HG03432 (cell line): ENCODE results near the gene USP9Y.

Experiments used
- ATAC-seq: cut with Tn5 transposase; IDR thresholded peaks from one replicate; pipeline ENCODE4 v1.9.1; 2021; ENCODE audit warnings: mild to moderate bottlenecking, moderate library complexity; ENCODE audit not compliant: unreplicated experiment

Gene USP9Y

DNA sequence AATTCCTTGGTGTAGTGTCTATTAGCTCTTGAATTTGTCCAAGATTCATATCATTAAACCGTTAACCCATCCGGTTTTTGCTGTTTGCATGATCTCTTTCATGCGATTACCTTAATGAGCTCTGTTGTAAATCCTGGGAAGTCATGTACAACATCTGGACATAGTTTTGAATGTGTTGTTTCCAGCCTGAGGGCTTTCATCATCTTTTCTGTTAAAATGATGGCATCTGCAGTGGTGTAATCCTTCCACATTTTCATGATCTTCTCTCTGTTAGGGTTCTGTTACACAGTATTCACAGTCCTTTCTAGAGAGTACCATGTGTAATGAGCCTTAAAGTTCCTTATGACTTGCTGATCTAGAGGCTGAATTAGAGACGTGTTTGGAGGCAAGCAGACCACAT lies 64.9 kb downstream of the USP9Y start:
- no peak for ATAC-seq

DNA sequence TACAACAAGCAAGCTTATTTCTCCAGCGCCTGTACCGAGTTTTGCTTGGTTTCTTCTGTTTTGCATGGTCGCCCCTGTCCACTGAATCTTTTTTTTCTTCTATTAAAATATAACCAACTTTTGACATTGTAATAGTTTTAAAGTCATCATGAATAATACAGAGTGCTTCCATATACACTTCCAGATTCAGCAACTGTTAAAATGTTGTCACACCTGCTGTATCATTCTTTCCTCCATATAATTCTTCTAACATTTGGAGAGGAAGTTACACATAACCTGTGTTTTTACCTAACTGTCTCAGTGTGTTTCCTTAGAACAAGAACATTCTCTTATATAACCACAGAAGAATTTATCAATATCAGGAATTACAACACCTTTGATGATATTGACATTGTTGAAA lies 83.5 kb downstream of the USP9Y start:
- ATAC-seq = no peak

DNA sequence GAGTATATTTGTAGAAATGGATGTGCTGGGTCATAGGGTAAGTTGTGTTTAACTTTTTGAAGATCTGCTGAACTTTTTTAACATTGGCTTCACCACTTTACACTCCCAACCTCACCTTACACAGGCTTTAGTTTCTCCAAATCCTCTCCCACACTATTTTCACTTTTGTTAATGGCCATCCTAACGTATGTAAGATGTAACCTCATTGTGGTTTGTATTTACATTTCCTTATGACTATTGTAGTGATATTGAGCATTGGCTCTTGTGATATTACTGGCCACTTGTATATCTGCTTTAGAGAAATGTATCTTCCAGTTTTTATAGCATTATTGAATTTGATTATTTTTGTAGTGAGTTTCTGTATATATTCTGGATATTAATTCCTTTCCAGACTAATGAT lies 93.0 kb downstream of the USP9Y start:
- ATAC-seq = no peak

DNA sequence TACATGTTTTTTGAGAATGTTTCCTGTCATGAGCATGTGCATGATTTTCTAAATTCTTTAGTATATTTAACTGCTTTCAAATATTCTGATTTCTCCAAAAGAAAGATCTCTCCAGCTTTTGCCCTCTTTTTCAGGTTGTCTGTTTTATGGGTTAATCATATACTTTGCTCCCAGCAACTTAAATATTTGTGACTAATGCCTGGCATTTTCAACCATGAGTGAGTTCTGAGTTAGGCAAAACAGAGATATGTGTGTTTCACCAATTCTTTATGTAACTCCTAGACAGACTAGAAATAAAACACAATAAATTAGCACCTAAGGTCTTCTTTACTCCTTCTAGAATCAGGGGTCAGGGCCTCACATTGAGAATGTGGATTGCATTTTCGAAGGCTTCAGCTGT lies 107.0 kb downstream of the USP9Y start:
- no peak for ATAC-seq

DNA sequence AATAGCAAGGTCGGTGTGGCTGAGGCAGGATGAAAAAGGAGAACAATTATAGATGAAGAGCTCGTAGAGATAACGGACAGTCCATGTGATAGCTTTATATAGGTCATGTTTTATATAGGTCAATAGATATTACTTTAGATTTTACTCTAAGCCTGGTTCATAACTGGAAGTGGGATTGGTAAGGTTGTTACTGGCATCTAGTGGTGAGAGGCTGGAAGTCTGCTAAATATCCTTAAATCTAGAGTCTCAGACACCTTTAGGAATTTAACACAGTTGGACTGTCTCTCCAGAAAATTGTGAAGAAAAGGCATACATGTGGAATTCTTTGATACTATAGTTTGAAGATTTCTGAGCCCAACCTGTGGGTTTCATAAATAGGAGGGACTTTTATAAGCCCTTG lies 108.0 kb downstream of the USP9Y start:
- no peak for ATAC-seq

DNA sequence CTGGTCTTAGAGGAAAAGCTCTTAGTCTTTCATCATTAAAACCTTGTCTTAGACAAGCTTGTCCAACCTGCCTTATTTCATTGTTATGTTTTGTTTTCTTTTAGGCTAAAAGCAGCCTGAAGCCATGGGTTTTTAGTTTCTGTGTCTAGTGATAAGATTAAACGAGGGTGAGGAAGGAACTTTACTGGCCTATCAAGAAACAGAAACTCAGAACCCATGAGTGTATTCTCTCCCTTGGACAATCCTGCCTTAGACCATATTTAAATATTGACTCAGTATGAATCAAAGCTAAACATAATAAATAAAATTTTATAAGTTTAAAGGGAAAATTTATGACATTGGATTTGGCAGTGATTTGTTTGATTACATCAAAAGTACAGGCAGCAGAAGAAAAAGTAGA lies 122.4 kb downstream of the USP9Y start:
- ATAC-seq = no peak

DNA sequence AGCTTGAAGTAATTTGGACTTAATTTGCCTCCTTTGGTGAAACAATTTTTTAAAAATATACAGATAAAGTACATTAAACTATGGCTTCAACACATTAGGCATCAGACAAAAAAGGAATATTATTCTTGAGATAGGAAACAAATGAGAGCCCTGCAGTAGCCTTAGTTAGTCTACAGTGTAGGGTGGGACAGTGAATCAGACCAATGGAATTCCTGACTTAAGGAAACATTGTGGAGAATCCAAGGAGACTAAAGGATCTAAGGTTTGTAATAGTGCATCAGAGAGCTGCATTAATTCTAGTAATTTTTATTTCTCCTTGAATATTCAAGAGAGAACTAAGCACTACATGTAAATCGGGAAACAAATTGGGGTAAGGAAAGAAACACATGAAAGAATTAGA lies 125.8 kb downstream of the USP9Y start:
- ATAC-seq = no peak

DNA sequence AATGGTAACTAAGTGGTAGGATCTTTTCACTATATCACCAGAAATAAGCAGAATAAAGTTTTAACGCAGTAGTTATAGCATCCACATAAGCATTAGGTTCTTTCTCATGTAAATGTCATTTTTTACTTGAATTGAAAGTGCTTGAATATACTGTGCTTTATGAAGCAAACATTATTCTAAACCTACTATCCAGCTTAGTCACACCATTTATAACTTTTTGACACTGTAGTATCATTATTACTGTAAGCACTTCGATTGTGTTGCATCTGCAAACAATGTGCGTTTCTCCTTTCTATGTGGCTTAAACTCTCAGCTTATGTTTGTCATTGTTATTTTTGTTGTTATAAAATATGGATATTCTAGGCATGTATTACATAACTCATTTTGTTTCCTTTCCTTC lies 132.3 kb downstream of the USP9Y start:
- no peak for ATAC-seq

DNA sequence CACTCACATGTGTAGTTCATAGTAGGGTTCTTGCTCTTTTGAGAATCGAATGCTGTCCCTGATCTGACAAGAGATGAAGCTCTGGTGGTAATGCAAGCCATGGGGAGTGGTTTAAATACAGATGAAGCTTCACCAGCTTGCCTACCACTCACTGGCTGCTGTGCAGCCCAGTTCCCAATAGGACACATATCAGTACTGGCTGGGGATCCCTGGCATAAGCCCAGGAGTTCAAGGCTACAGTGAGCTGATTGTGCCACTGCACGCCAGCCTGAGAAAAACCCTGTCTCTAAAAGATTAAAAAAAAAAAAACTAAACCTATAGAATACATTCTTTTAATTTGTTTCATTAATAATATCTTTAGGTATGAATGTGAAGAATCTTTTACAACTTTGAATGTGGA lies 136.5 kb downstream of the USP9Y start:
- no peak for ATAC-seq

DNA sequence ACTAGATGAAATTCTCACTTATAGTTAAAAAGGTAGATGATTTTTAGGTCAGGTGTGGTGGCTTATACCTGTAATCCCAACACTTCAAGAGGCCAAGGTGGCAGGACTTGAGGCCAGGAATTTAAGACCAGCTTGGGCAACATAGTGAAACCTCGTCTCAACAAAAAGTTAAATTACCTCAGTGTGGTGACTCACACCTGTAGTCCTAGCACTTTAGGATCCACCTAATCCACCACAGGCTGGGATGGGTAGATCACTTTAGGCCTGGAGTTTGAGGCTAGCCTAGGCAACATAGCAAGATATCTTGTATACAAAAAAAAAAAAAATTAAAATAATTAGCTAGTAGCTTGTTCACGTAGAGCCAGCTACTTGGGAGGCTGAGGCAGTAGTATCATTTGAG lies 140.3 kb downstream of the USP9Y start:
- no peak for ATAC-seq

DNA sequence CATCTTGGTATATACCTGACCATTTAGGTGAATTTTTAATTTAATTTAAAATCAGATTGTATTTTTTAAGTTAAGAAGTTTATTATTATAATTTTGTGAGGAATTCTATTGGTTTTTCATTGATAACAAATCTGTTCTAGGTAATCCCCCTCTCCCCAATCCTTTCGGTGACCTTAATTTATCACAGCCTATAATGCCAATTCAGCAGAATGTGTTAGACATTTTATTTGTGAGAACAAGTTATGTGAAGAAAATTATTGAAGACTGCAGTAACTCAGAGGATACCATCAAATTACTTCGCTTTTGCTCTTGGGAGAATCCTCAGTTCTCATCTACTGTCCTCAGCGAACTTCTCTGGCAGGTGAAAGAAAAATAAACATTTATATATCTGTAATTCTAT lies 145.8 kb downstream of the USP9Y start:
- no peak for ATAC-seq

DNA sequence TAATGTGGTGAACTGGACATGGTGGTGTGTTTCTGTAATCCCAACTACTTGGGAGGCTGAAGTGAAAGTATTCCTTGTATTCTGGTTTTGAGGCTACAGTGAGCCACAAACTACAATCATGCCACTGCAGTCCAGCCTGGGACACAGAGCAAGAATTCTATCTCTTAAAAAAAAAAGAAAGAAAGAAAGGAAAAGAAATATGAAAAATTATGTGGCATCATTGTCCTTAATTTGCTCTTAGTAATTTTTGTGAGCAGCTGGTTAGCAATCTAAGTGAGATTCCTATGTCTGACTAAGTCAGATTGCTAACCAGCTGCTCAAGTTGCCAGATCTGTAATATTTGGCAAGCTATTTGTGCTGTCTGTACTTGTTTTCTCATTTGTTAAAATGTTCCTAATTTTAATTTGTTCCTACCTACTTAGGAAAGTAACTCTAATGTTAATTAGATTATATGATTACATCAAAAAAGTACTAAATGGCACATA lies 154.8 kb downstream of the USP9Y start:
- ATAC-seq = no peak

DNA sequence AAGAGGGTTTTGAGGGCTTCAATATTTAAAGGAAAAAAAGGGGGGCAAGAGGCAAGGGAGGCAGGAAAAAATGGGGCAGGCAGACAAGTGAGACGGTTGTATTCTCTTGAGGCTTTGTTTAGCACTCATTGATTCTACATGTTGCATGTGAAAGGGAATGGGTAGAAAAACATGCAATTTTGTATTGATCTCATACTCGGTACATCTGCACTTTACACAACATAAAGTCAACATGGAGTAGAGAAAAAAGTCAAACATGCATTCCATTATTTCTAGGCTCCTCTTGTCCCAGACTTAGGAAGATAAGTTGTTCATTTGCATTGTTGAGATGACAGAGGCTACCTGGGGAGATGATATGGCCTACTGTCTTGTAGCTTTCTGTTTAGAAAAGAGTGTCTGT lies 166.9 kb downstream of the USP9Y start:
- ATAC-seq = no peak

DNA sequence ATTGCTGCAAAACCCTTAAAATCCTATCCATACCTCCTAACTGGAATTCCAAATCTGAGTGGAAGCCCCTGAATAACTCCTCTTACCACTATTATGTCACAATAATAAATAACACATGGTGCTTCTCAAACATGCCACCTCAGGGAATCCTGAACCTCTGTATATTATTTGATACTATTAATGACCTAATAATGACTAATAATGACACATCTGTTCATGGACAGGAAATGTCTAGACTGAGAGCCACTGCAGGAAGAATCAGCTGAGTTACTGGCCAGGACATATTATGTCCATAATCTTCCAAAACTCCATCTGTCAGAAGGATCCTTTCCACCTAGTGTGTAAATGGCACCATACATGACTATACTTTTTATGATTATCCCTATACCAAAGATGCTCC lies 195.9 kb downstream of the USP9Y start:
- ATAC-seq = no peak

DNA sequence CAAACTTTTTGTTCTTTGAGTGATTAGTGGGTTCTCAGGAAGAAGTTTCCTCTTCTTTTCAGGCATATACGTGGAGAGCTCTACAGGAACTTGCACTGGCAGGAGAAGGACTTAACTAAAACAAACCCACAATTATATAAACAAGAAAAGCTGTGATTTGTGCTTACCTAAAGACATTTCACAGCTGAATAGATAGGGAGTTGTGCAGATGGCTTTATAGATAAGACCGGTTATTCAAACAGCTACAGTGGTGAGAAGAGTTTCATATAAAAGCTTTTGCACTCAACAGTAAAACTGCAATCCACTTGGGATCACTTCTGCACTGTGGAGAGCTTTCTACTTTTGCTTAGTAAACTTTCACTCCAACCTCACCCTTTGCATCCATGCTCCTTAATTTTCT lies 197.6 kb downstream of the USP9Y start:
- no peak for ATAC-seq

DNA sequence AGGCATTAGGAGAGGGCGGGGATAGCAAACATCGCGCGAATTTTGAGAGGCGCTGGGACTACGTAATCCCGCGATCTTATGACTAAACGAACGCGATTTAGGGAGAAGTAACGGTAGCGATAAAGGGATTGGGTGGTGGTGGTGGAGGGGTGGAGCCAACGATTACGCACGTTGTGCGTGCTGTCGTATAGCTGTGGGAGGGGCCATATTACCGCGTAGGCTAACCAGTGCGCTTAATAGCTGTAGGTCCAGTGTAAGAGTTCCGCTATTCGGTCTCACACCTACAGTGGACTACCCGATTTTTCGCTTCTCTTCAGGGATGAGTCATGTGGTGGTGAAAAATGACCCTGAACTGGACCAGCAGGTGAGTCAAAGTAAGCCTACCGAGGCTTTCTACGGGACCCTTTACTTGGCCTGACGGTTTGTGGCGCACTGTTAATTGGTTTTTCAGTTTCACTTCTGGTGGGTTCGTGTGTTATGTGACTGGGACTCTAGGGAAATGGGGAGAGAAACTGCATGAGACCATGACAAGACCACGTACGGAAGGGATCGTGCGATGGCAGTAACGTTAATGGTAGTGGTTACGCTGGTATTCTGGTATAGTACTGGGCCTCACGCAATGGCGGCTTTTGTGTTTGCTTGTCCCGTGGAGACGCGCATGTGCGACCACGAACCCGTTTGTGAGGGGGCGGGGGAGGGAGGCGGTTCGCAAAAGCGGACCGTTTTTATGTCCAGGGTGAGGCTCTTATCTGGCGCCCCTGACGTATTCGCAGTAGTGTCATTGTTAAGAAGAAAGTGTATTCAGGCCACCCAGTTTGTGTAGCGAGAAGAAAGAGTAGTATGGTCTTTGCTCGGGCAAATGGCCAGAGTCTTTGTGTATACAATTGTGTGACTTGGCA lies 203.8 kb downstream of the USP9Y start, which contains the start of gene DDX3Y:
TSS of gene DDX3Y (plus strand) at position 251 of the 899 bp plus-strand sequence. CDS start at position 320, 69 bp downstream.
- ATAC-seq = peak; percentile 89

DNA sequence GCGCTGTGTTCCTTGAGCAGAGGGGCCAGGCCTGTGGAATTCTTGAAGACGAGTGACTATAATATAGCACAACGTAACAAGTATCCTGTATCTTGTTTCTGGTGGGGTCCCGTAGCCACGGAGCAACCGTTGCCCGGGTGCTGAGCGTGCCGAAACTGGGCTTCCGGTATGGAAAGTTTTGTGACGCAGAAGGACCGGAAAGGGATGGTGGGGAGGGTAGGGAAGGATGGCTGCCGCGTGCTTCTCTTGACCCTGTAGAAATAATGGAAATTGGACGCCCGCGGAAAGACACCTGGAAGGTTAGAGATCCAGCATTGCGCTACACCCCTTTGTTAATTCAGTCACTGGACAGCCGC lies 204.5 kb downstream of the USP9Y start:
- peak; percentile 57 for ATAC-seq

DNA sequence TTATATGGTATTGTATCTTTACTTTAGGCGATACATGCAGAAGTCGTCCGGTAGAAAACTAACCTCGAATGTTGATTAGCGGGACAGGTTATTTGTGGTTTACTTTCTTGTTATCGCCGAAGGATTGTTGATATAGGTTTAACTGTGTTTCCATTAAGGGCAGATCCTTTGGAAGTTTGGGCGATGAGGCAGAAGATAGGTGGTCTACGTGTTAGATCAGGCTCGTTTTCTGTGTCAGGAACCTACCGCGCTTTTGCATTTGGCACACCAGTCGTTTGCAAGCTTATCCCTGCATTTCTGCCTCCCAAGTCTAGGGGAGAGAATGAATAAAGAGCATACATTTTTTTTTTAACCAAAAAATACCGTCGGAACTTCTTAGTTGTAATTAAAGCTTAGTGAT lies 204.9 kb downstream of the USP9Y start:
- ATAC-seq = no peak
